Activated naive CD4-positive, alpha-beta T cell treated with anti-CD3 and anti-CD28 coated beads for 36 hours (primary cell): Measurements from ENCODE around the gene KIDINS220. TPM values are rescaled to one million over a fixed set of nuclear protein-coding genes. Genes with fewer than 3 reads are reported as not detected.

Experiments
- CTCF ChIA-PET: fragments of 350-600 bp; sonication (Branson Sonifier 250); formaldehyde crosslinking; loops from one replicate; lab custom pipeline; 2021; ENCODE audit warnings: antibody characterized with exemption; lab: Charles Lee
- DNase-seq: peaks from one replicate; pipeline ENCODE4 v3.0.0-alpha.2; 2020
- H3K27ac Mint-ChIP-seq: one replicate; pipeline ENCODE4 v1.8.0; 2021; ENCODE audit warnings: mild to moderate bottlenecking, mixed read lengths
- H3K27me3 Mint-ChIP-seq: one replicate; pipeline ENCODE4 v1.8.0; 2021; ENCODE audit warnings: low read depth, mixed read lengths
- H3K36me3 Mint-ChIP-seq: one replicate; pipeline ENCODE4 v1.8.0; 2021; ENCODE audit warnings: low read depth, mixed read lengths
- H3K4me1 Mint-ChIP-seq: one replicate; pipeline ENCODE4 v1.8.0; 2021; ENCODE audit warnings: low read depth, mixed read lengths
- H3K4me3 Mint-ChIP-seq: one replicate; pipeline ENCODE4 v1.8.0; 2021; ENCODE audit warnings: mild to moderate bottlenecking, moderate library complexity, mixed read lengths
- H3K9me3 Mint-ChIP-seq: one replicate; pipeline ENCODE4 v1.8.0; 2021; ENCODE audit warnings: mixed read lengths
- intact Hi-C: fragments of 100-400 bp; cut with micrococcal nuclease; formaldehyde crosslinking; loops from one replicate; pipeline ENCODE4 v1.15.1; 2023
- total RNA-seq, 2 experiments: library from RNA; stranded (reverse); gene quantifications; one replicate each; pipeline ENCODE4 v1.2.3, GENCODE V29; 2021

KIDINS220 gene
- total RNA-seq, 2 experiments from 2014 or later, result 19.3 to 20.5 TPM

GRCh38 chr2:8681786-8682692 is 155.4 kb downstream of the KIDINS220 start, which contains the start of gene ID2:
ID2 (plus strand) TSS chr2:8682056; CDS start chr2:8682166, 110 bp downstream.
- peaks cover 31% of the 10 kb centered on the region for H3K4me1 Mint-ChIP-seq
- H3K36me3 Mint-ChIP-seq, result peaks cover 23% of the 10 kb centered on the region
- H3K9me3 Mint-ChIP-seq, result no peaks in the 10 kb centered on the region
- intact Hi-C loops, result loop anchor here (1.0 to 5.0 kb wide), 18 partner anchors 122 to 1845 kb away; partner anchors contain the start of genes CPSF3, ITGB1BP1 and RRM2
- CTCF ChIA-PET, result interaction anchor here (0.6 to 3.3 kb wide), 12 partner anchors 10 to 1256 kb away, joined by 3 to 15 read pairs (median 4); no protein-coding TSS in a partner anchor
- peak within 1 kb of the TSS; percentile 91 for H3K27ac Mint-ChIP-seq
- H3K27me3 Mint-ChIP-seq, result peaks cover 18% of the 10 kb centered on the region
- H3K4me3 Mint-ChIP-seq, result peak within 1 kb of the TSS; percentile 96
- peak; percentile 98 for DNase-seq

- Mint-ChIP-seq H3K36me3 (peaks cover 23% of the 10 kb centered on the region), H3K9me3 (no peaks in the 10 kb centered on the region), H3K27me3 (peaks cover 25% of the 10 kb centered on the region), H3K27ac (peak overlapping the region; percentile 73), H3K4me3 (peak overlapping the region; percentile 80), H3K4me1 (peaks cover 32% of the 10 kb centered on the region)
- DNase-seq, result peak; percentile 92
- CTCF ChIA-PET, result interaction anchor here (0.5 to 3.3 kb wide), 12 partner anchors 11 to 1255 kb away, joined by 3 to 15 read pairs (median 3); no protein-coding TSS in a partner anchor
- intact Hi-C loops, result loop anchor here (1.0 to 5.0 kb wide), 16 partner anchors 123 to 1844 kb away; partner anchors contain the start of genes CPSF3, ITGB1BP1 and RRM2
These were observed 156.3 kb downstream of the KIDINS220 start for GRCh38 chr2:8680822-8681760.

GRCh38 chr2:8679827-8680731 is 157.3 kb downstream of the KIDINS220 start:
- intact Hi-C loops, result loop anchor here (2.0 to 5.0 kb wide), 12 partner anchors 23 to 1843 kb away; partner anchors contain the start of genes CPSF3, ITGB1BP1 and RRM2
- Mint-ChIP-seq H3K27ac (peak overlapping the region; percentile 8), H3K4me3 (peak overlapping the region; percentile 67), H3K9me3 (peaks cover 4% of the 10 kb centered on the region), H3K36me3 (peaks cover 25% of the 10 kb centered on the region), H3K4me1 (peaks cover 32% of the 10 kb centered on the region), H3K27me3 (peaks cover 33% of the 10 kb centered on the region)
- no peak for DNase-seq
- CTCF ChIA-PET, result interaction anchor here (0.5 to 3.3 kb wide), 10 partner anchors 10 to 990 kb away, joined by 3 to 15 read pairs (median 3); no protein-coding TSS in a partner anchor

- Mint-ChIP-seq H3K36me3 (peaks cover 25% of the 10 kb centered on the region), H3K9me3 (peaks cover 10% of the 10 kb centered on the region), H3K4me3 (peak overlapping the region; percentile 67), H3K27ac (peak overlapping the region; percentile 8), H3K27me3 (peaks cover 39% of the 10 kb centered on the region), H3K4me1 (peaks cover 29% of the 10 kb centered on the region)
- DNase-seq, result no peak
- CTCF ChIA-PET, result interaction anchor here (1.1 kb wide), 2 partner anchors 136 to 164 kb away, joined by 3 read pairs; no protein-coding TSS in a partner anchor
- intact Hi-C loops, result loop anchor here (2.0 kb wide), 1 partner anchor 23 kb away; no protein-coding TSS in a partner anchor
These were observed 157.9 kb downstream of the KIDINS220 start for GRCh38 chr2:8679567-8679826.

Other genes with a start within 250 kb of the KIDINS220 start
- 10 to 100 TPM; 73.9 to 81.9 TPM for gene ID2, start 155.6 kb downstream of the KIDINS220 start, total RNA-seq
- gene MBOAT2, start 166.1 kb upstream of the KIDINS220 start, total RNA-seq, result 1 to 10 TPM; 4.1 to 4.4 TPM